Parathyroid adenoma (tissue), 2 donors: Measurements from ENCODE around the gene NR4A2.

Experiments used
- H2AFZ ChIP-seq: fragments of 300-600 bp; sonication (generic); one replicate; pipeline ENCODE4 v1.7.0; 2017; ENCODE audit warnings: antibody characterized with exemption, mild to moderate bottlenecking
- H3K27ac ChIP-seq: fragments of 300-600 bp; sonication (generic); one replicate; pipeline ENCODE4 v1.7.0; 2017
- H3K27me3 ChIP-seq: fragments of 300-600 bp; sonication (generic); one replicate; pipeline ENCODE4 v1.7.0; 2017; ENCODE audit warnings: low read length; ENCODE audit not compliant: control insufficient read depth, insufficient read depth
- H3K36me3 ChIP-seq: fragments of 300-600 bp; sonication (generic); one replicate; pipeline ENCODE4 v1.7.0; 2017; ENCODE audit warnings: low read length; ENCODE audit not compliant: control insufficient read depth, insufficient read depth
- H3K4me1 ChIP-seq: fragments of 300-600 bp; sonication (generic); one replicate; pipeline ENCODE4 v1.7.0; 2017; ENCODE audit warnings: control low read depth
- H3K4me2 ChIP-seq: fragments of 300-600 bp; sonication (generic); one replicate; pipeline ENCODE4 v1.7.0; 2017; ENCODE audit warnings: low read length
- H3K4me3 ChIP-seq: fragments of 300-600 bp; sonication (generic); one replicate; pipeline ENCODE4 v1.7.0; 2017; ENCODE audit warnings: low read depth, low read length
- H3K79me2 ChIP-seq: fragments of 300-600 bp; sonication (generic); one replicate; pipeline ENCODE4 v1.7.0; 2017; ENCODE audit warnings: control low read depth
- H3K9ac ChIP-seq: fragments of 300-600 bp; sonication (generic); one replicate; pipeline ENCODE4 v1.7.0; 2017; ENCODE audit warnings: mild to moderate bottlenecking
- H3K9me3 ChIP-seq: fragments of 300-600 bp; sonication (generic); one replicate; pipeline ENCODE4 v1.7.0; 2017; ENCODE audit warnings: low read length; ENCODE audit not compliant: control insufficient read depth
- TF ChIP-seq, protein P1 (sequence below): fragments of 300-600 bp; sonication (generic); IDR thresholded peaks from one replicate; pipeline ENCODE4 v1.7.0; 2017; ENCODE audit warnings: antibody characterized with exemption, mild to moderate bottlenecking
- donor health status: primary hyperparathyroidism.

Gene NR4A2

DNA sequence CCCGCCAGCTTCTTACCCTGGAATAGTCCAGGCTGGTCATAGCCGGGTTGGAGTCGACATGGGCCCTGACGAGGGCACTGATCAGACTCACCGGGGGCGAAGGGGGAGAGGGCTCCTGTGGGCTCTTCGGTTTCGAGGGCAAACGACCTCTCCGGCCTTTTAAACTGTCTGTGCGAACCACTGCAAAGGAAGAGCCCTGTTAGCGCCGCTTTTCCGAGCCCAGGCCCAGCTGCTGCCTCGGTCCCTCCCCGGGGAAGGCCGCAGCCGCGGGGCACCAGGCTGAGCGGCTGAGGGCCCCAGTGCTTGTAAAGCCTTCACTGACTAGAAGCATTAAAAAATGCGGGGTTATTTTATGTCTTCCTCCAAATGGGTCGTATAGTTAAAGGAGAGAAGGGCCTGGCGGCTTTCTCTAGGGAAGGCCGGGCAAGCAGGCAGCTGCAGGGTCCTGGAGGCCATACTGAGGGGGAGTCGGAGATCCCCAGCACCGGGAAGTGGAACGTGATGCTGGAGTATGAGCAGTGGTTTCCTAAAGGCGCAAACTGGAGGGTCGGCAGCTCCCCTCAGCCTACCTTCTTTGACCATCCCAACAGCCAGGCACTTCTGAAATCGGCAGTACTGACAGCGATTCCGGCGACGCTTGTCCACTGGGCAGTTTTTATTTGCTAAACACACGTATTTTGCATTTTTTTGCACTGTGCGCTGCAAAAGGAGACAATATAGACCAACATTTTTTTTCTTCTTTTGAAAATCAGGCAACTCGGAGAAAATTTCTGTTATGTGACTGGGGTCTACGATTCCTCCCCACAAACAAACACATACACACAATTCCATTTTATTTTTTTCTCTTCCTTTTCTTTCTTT, 4.5 kb downstream of the NR4A2 start:
- Histone ChIP-seq H2AFZ (no peak overlapping the region), H3K4me2 (no peak overlapping the region), H3K27ac (no peak overlapping the region), H3K9ac (no peak overlapping the region), H3K79me2 (no peaks in the 10 kb centered on the region), H3K4me1 (peaks cover 5% of the 10 kb centered on the region), H3K4me3 (no peak overlapping the region), H3K36me3 (no peaks in the 10 kb centered on the region), H3K9me3 (no peaks in the 10 kb centered on the region), H3K27me3 (no peaks in the 10 kb centered on the region)
- TF ChIP-seq, protein P1, sequence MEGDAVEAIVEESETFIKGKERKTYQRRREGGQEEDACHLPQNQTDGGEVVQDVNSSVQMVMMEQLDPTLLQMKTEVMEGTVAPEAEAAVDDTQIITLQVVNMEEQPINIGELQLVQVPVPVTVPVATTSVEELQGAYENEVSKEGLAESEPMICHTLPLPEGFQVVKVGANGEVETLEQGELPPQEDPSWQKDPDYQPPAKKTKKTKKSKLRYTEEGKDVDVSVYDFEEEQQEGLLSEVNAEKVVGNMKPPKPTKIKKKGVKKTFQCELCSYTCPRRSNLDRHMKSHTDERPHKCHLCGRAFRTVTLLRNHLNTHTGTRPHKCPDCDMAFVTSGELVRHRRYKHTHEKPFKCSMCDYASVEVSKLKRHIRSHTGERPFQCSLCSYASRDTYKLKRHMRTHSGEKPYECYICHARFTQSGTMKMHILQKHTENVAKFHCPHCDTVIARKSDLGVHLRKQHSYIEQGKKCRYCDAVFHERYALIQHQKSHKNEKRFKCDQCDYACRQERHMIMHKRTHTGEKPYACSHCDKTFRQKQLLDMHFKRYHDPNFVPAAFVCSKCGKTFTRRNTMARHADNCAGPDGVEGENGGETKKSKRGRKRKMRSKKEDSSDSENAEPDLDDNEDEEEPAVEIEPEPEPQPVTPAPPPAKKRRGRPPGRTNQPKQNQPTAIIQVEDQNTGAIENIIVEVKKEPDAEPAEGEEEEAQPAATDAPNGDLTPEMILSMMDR: no peak

DNA sequence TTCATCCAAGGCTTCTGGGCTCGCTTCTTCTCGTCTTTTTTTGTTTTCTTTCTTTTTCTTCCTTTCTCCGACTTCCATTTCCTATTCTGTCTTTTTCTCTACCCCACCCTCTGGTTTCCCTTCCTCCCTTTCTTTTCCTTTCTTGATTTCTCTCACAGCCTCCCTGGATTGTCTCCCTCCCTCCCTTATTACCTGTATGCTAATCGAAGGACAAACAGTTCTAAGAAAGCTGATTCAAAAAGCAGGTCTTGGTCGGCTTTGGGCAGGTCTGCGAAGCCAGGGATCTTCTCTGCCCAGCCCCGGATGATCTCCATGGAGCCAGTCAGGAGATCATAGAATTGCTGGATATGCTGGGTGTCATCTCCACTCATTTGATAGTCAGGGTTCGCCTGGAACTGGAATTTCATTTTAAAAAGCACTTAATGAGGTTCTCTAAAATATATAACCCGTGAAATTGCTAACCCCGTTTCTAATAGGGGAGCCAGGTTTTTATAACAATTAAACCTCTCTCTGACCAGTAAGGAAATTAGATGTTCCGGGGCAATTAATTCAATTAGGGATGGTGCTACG, 5.9 kb downstream of the NR4A2 start:
- Histone ChIP-seq H3K27me3 (no peaks in the 10 kb centered on the region), H3K79me2 (no peaks in the 10 kb centered on the region), H3K36me3 (no peaks in the 10 kb centered on the region), H3K9ac (no peak overlapping the region), H3K27ac (no peak overlapping the region), H2AFZ (no peak overlapping the region), H3K4me2 (no peak overlapping the region), H3K4me1 (peaks cover 2% of the 10 kb centered on the region), H3K9me3 (no peaks in the 10 kb centered on the region), H3K4me3 (no peak overlapping the region)
- TF ChIP-seq, protein P1: no peak

DNA sequence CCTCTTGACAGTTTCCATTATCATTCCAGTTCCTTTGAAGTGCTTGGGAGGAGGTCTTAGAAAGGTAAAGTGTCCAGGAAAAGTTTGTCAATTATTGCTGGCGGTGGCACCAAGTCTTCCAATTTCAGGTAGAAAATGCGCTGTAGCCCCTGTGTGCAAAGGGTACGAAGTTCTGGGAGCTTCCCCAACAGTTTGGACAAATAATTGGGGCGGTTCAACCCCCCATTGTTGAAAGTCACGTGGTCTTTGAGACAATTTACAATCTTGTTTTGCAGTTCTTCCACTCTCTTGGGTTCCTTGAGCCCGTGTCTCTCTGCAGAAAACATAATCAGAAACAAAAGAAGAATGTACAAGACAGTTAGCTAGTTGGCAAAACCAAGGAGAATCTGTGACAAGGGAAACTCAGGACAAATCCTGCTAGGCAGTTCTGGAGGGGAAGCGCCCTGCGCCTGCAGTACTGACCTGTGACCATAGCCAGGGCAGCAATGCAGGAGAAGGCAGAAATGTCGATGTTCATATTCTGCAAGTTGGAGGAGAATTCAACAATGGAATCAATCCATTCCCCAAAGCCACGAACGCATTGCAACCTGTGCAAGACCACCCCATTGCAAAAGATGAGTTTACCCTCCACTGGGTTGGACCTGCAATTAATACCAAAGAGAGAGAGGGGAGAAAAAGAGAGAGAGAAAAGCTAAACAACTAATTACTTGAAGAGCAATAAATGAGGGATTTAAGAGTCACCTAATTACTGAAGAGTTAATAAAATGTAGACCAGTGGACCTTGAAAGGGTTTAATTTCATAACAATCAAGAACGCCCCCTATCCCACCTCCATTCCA, 6.6 kb downstream of the NR4A2 start:
- Histone ChIP-seq H3K9me3 (no peaks in the 10 kb centered on the region), H2AFZ (no peak overlapping the region), H3K36me3 (no peaks in the 10 kb centered on the region), H3K27me3 (no peaks in the 10 kb centered on the region), H3K79me2 (no peaks in the 10 kb centered on the region), H3K4me3 (no peak overlapping the region), H3K4me2 (no peak overlapping the region), H3K4me1 (no peaks in the 10 kb centered on the region), H3K9ac (no peak overlapping the region), H3K27ac (no peak overlapping the region)
- TF ChIP-seq, protein P1: no peak

DNA sequence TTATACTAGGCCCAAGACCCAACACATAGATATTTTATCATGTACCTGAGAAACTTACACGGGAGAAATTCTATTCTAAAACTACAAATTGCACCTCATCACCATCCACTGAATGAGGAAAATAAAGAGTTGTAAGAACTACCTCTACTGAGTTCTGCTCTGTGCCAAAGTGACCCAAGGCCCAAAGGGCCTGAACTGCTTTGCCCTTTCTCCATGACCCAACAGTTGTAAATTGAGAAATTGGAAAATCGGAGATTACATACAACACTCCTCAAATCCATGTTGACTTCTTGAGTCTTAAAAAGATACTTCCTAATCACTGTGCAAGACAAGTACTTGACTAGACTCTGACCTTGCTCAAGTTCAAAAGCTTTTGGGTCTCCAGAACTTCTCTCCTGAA, 8.8 kb downstream of the NR4A2 start:
- Histone ChIP-seq H3K36me3 (no peaks in the 10 kb centered on the region), H3K4me3 (no peak overlapping the region), H3K4me1 (no peaks in the 10 kb centered on the region), H3K79me2 (no peaks in the 10 kb centered on the region), H3K27me3 (no peaks in the 10 kb centered on the region), H3K4me2 (no peak overlapping the region), H3K9ac (no peak overlapping the region), H2AFZ (no peak overlapping the region), H3K27ac (no peak overlapping the region), H3K9me3 (no peaks in the 10 kb centered on the region)
- TF ChIP-seq, protein P1: no peak
